Liver (tissue), 3 donors: ENCODE results near the gene GJD3.

Source experiments
- SP1 ChIP-seq: IDR thresholded peaks from 2 replicates; pipeline ENCODE4 v1.6.1; 2018; ENCODE audit warnings: antibody characterized with exemption, mild to moderate bottlenecking
- TF ChIP-seq, protein P1 (sequence below): fragments of 150-350 bp; IDR thresholded peaks from 2 replicates; pipeline ENCODE4 v1.5.1; 2017; ENCODE audit warnings: improper control_type of control experiment, low read depth, low read length; ENCODE audit not compliant: missing input control
- TF ChIP-seq, protein P2 (sequence below): IDR thresholded peaks from 2 replicates; pipeline ENCODE4 v1.6.1; 2016; ENCODE audit warnings: antibody characterized with exemption, mild to moderate bottlenecking
- TF ChIP-seq, protein P3 (sequence below): IDR thresholded peaks from 2 replicates; pipeline ENCODE4 v1.6.1; 2016; ENCODE audit warnings: antibody characterized with exemption
- donor health status: healthy.
- donor health status: healthy.

DNA sequence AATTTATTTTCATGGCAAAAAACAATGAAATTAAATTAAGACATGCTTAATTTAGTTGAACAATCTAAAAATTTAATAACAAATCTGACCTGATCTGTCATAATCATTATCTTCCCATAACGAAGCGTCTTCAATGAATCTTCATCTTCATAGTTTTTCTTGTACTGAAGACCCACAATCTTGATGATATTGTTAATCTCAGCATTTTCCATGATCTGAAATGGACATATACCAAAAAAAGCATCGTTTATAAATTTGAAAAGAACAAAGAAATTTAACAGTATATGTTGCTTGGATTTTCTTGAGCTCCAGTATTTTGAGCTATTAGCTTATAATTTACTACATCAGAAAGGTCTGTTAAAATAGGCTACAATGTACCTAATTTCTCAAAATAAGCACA lies 42.9 kb upstream of the GJD3 start:
- TF ChIP-seq, protein P1, sequence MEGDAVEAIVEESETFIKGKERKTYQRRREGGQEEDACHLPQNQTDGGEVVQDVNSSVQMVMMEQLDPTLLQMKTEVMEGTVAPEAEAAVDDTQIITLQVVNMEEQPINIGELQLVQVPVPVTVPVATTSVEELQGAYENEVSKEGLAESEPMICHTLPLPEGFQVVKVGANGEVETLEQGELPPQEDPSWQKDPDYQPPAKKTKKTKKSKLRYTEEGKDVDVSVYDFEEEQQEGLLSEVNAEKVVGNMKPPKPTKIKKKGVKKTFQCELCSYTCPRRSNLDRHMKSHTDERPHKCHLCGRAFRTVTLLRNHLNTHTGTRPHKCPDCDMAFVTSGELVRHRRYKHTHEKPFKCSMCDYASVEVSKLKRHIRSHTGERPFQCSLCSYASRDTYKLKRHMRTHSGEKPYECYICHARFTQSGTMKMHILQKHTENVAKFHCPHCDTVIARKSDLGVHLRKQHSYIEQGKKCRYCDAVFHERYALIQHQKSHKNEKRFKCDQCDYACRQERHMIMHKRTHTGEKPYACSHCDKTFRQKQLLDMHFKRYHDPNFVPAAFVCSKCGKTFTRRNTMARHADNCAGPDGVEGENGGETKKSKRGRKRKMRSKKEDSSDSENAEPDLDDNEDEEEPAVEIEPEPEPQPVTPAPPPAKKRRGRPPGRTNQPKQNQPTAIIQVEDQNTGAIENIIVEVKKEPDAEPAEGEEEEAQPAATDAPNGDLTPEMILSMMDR, result no peak
- TF ChIP-seq SP1, result no peak
- TF ChIP-seq, protein P2, sequence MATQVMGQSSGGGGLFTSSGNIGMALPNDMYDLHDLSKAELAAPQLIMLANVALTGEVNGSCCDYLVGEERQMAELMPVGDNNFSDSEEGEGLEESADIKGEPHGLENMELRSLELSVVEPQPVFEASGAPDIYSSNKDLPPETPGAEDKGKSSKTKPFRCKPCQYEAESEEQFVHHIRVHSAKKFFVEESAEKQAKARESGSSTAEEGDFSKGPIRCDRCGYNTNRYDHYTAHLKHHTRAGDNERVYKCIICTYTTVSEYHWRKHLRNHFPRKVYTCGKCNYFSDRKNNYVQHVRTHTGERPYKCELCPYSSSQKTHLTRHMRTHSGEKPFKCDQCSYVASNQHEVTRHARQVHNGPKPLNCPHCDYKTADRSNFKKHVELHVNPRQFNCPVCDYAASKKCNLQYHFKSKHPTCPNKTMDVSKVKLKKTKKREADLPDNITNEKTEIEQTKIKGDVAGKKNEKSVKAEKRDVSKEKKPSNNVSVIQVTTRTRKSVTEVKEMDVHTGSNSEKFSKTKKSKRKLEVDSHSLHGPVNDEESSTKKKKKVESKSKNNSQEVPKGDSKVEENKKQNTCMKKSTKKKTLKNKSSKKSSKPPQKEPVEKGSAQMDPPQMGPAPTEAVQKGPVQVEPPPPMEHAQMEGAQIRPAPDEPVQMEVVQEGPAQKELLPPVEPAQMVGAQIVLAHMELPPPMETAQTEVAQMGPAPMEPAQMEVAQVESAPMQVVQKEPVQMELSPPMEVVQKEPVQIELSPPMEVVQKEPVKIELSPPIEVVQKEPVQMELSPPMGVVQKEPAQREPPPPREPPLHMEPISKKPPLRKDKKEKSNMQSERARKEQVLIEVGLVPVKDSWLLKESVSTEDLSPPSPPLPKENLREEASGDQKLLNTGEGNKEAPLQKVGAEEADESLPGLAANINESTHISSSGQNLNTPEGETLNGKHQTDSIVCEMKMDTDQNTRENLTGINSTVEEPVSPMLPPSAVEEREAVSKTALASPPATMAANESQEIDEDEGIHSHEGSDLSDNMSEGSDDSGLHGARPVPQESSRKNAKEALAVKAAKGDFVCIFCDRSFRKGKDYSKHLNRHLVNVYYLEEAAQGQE, result no peak
- TF ChIP-seq, protein P3, sequence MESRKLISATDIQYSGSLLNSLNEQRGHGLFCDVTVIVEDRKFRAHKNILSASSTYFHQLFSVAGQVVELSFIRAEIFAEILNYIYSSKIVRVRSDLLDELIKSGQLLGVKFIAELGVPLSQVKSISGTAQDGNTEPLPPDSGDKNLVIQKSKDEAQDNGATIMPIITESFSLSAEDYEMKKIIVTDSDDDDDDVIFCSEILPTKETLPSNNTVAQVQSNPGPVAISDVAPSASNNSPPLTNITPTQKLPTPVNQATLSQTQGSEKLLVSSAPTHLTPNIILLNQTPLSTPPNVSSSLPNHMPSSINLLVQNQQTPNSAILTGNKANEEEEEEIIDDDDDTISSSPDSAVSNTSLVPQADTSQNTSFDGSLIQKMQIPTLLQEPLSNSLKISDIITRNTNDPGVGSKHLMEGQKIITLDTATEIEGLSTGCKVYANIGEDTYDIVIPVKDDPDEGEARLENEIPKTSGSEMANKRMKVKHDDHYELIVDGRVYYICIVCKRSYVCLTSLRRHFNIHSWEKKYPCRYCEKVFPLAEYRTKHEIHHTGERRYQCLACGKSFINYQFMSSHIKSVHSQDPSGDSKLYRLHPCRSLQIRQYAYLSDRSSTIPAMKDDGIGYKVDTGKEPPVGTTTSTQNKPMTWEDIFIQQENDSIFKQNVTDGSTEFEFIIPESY, result no peak
